GM12874 (cell line): Measurements from ENCODE around the gene P3R3URF.

Experiments
- CTCF ChIP-seq: IDR thresholded peaks from 2 replicates; pipeline ENCODE4 v1.5.1; 2011; ENCODE audit warnings: low read depth, mild to moderate bottlenecking, control low read depth, low read length, moderate library complexity; ENCODE audit not compliant: insufficient read depth

Gene P3R3URF

GRCh38 chr1:46193285-46193684 lies 17.0 kb upstream of the P3R3URF start:
- no peak for TF ChIP-seq CTCF

DNA sequence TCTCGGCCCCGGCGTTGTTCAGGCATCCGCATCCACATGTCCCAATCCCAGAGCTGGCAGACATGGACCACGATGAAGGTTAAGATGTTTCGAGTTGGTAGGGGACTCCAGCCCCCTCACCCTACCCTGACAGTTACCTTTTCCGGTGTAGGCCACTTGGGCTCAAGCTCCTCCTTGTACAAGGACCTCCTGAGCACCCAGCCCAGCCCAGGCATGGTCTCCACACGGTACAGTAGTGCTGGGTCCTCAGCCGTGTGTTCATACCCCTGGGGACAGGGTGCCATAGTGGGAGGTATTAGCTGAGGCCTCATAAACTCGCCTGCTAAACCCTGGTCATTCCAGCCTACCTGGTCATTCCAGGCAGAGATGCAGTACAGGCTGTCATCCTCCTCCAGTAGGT lies 15.9 kb upstream of the P3R3URF start:
- TF ChIP-seq CTCF: no peak

- TF ChIP-seq CTCF: no peak
These were observed 14.9 kb upstream of the P3R3URF start for GRCh38 chr1:46191033-46191701.

- TF ChIP-seq CTCF: no peak
These were observed 14.3 kb upstream of the P3R3URF start for GRCh38 chr1:46190539-46190938.

GRCh38 chr1:46188295-46189030 lies 12.2 kb upstream of the P3R3URF start:
- TF ChIP-seq CTCF: no peak

- no peak for TF ChIP-seq CTCF
These were observed 11.0 kb upstream of the P3R3URF start for GRCh38 chr1:46187106-46187869.

DNA sequence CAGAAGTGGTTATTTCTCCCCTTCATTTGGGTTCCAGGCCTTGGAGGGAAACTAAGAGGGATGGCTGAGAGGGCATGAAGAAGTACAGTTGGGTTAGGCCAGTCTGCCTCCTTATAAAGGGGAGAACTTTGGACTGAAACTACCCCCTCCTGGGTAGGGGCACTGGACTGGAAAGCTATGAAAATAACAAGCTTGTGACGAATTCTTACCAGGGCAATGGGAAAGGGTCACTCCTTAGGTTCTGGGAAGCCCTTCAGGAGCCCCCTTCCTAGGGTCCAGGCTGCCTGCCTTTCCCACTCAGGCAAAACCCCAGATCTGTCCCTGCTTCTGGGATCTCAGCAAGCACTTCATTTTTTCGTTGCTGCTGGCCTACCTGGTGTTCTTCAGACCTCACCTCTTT lies 9.8 kb upstream of the P3R3URF start:
- TF ChIP-seq CTCF: no peak
